GM18909 (cell line): ENCODE data around the gene BCL7A.
"Not testable (repeated sequence)": the region's sequence is repeated elsewhere in the genome, so short reads cannot be mapped to it uniquely, and the experiment has no call there.

Experiments used
- ATAC-seq: cut with Tn5 transposase; IDR thresholded peaks from one replicate; pipeline ENCODE4 v1.9.1; 2021; ENCODE audit warnings: mild to moderate bottlenecking; ENCODE audit not compliant: unreplicated experiment, poor library complexity

The BCL7A gene

DNA sequence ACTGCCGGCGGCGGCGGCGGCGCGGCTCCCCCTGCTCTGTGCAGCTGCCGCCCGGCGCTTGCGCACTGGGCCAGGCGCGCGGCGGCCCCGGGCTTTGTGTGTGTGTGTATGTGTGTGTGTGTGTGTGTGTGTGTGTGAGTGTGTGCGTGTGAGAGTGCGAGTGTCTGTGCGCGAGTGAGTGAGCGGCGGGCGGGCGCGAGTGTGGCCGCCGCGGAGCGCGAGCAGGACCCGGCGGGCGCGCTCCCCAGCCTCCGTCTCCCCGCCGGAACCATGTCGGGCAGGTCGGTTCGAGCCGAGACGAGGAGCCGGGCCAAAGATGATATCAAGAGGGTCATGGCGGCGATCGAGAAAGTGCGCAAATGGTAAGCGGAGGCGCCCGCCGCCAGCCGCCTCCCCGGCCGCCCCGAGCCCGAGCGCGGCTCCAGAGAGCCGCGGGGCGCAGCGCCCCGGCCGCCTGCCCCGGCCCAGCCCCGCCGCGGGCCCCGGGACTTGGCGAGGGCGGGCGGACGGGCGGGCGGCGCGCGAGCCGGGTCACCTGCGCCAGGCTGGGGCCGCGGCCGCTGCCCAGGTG lies at the start of gene BCL7A:
TSS of gene BCL7A (plus strand) at position 63 of the 571 bp plus-strand sequence. CDS start at position 271, 208 bp downstream.
- no peak for ATAC-seq

DNA sequence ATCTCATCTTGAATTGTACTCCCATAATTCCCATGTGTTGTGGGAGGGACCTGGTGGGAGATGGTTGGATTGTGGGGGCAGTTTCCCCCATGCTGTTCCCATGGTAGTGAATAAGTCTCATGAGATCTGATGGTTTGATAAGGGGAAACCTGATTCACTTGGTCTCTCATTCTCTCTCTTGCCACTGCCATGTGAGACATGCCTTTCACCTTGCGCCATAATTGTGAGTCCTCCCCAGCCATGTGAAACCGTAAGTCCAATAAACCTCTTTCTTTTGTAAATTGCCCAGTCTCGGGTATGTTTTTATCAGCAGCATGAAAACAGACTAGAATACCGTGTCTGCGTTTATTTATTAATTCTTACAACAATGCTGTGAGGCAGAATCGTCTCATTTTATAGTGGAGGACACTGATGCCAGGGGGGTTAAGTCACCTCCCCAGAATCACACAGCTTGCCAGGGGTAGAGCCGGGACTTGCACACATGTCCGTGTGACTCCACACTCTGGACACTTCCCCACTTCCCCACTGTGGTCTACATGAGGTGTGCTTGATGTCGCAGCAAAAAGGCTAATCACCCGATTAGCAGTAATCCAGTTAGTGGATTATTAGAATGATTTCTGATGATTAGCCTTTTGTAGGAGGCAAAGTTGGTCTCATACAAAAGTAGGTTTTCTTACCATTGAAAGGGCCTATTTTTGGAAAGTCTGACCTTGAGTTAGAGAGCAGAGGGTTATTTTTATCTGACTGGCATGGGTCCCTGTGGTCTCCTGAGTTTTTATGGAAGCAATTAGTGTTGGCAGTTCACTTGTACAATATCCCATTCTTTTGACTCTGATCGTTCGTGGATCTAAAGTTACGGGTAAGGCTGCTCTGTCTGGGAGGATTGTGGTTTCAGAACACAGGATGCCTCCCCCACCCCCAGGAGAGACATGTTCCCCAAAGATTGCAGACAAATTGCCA lies 47.4 kb upstream of the BCL7A start:
- no peak for ATAC-seq

DNA sequence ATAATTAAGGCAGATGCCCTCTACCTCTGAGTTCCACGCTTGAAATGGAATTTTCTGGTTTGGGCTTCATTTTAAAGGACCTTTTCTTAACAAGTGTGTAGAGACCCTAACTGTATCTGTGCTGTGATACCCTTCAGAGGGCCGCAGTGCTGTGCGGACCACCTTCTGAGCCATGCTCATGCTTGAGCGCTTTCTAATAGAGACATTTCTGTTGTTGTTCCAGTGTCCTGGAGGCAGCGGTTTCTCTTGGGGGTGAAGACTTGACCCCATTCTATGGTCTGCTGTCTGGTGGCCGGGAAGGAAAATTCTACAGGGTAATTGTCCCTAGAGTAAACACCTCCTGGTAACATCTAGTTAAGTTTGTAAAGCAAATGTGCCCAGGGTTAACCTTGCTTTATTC lies 46.7 kb upstream of the BCL7A start:
- ATAC-seq = no peak

DNA sequence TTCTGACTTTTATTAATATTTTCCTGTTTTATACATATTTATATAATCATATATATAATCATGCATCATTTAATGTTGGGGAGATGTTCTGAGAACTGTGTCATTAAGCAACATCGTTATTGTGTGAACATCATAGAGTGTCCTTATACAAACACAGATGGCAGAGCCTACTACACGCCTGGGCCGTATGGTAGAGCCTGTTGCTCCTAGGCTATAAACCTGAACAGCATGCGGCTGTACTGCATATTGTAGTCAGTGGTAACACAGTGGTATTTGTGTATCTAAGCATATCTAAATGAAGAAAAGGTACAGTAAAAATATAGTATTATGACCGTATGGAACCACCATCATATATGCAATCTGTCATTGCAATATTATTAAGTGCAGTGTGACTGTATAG lies 44.7 kb upstream of the BCL7A start:
- no peak for ATAC-seq

DNA sequence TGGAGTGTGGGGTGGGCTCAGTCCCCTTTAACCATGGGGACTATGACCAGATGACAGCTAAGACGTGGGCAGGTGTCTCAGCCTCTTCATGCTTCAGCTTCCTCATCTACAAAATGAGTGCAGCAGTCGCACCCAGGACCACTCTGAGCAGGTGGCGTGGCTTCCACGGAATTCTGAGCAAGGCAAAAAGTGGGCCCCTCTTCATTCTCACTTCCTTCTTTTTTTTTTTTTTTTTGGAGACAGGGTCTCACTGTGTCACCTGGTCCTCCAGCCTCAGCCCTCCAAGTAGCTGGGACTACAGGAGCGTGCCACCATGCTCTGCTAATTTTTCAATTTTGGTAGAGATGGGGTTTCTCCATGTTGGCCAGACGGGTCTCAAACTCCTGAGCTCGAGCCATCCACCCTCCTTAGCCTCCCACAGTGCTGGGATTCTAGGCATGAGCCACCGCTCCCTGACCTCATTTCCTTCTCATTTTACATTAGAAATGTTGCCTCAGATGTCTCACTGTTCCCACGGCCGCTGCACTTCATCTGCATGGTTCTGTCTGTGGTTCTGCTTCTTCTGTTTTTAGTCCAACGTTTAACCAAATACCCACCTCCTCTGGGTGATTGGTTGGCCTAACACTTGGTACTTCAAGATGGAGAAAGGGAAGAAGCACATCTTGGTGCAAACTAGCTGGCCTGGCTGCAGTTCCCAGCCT lies 41.3 kb upstream of the BCL7A start:
- ATAC-seq = peak; percentile 47

DNA sequence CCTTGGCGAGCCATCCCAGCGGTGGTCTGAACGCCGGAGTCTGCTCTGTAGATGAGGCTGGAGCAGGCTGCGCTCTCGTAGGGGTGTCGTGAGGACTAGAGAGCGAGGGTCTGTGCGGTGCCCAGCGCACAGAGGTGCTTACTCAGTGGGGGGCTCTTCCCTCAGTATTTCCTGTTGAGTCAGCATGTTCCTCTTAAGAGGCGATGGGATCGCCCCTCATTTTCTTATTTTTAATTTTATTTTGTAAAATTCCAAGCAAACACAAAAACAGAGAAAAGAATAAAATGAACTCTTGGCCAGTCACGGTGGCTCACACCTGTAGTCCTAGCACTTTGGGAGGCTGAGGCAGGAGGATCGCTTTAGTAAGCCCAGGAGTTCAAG lies 40.8 kb upstream of the BCL7A start:
- ATAC-seq = no peak

DNA sequence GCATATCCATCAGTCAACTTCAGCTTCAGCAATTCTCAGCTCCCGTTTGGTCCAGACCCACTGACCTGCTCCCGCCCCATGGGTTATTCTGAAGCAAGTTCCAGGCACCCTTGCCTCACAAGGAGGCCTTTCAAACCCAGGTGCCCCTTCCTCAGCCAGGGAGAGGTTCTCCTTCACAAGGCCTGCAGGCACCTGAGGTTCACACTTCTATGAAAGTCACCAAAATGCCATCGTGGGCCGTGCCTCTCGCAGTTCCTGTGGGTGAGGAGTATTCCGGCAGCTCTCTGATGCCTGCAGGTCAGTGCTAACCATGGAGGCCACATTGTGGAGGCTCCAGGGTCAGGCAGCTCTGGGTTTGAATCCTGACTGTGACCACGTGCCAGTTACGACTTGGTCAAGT lies 40.2 kb upstream of the BCL7A start:
- ATAC-seq = no peak

DNA sequence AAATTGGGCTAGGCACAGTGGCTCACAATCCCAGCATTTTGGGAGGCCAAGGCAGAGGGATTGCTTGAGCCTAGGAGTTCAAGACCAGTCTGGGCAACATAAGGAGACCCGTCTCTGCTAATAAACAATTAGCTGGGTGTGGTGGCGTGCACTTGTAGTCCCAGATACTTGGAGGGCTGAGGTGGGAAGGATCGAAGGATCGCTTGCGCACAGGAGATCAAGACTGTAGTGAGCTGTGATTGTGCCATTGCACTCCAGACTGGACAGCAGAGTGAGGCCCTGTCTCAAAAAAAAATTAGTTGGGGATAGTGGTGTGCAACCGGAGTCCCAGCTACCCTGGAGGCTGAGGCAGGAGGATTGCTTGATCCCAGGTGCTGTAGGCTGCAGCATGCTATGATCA lies 38.7 kb upstream of the BCL7A start:
- no peak for ATAC-seq

DNA sequence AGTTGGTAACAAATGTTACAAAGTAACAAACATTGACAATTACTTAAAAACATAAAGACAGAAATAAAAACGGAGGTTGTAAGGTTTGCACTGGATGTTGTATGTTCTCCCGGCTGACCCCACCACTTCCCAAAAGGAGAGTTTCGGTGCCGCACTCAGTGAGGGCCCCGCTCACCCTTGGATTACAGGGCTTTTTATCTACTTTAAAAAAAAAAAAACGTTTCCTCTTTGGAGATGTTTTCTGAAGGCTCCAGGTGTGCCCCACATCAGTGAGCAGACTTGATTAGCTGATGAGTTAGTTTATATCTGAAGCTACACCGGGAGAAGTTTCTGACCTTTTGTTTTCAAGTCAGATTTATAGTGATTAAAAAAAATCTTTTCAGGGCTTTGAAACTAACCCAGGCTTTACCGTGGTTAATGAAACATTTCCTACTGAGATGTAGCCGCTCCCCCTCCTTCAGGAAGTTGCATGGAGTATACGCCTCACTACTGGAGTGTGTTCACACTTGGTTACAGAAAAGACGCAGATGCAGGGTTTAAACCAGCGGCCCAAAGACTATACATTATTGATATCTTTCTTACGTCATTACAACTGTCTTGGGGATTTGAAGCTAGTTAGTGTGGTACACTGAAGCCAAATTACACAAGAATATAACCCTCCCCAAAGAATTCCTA lies 38.0 kb upstream of the BCL7A start:
- no peak for ATAC-seq

DNA sequence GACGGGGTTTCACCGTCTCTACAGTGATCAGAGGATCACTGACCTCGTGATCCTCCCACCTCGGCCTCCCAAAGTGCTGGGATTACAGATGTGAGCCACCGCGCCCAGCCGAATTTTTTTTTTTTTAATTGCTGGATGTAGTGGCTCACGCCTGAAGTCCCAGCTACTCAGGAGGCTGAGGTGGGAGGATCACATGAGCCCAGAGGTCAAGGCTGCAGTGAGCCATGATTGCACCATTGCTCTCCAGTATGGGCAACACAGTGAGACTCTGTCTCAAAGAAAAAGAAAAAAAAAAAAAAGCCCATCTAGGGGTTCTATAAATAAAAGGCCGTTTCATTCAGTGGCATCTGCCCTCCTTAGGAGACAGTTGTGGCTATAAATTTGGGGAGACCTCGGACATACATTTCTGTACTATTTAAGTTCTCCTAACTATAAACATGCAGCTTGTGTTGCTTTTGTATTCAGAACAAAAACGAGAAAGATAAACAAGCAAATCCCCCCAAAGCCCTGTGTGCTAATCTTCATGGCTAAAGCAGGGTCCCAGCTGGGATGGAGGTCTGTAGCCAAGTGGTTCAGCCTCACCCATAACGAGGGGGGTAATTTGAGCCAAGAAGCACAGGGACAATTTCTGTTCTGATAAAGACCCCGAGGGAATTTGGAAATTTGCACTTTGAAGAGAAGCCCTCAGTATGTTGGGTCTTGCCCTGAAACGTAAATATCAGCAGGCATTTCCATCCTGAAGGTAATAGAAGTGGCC lies 35.0 kb upstream of the BCL7A start:
- no peak for ATAC-seq

DNA sequence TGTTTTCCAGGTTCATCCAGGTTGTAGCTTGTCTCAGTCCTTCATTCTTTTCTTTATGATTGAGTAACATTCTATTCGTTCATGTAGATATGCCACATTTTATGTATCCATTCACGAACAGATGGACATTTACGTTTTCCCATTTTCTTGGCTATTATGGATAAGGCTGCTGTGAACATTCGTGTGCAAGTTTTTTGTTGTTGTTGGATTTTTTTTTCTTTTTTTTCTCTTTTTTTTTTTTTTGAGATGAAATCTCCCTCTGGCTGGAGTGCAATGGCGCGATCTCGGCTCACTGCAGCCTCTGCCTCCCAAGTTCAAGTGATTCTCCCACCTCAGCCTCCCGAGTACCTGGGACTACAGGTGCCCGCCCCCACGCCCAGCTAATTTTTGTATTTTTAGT lies 33.2 kb upstream of the BCL7A start:
- ATAC-seq = not testable (repeated sequence)

DNA sequence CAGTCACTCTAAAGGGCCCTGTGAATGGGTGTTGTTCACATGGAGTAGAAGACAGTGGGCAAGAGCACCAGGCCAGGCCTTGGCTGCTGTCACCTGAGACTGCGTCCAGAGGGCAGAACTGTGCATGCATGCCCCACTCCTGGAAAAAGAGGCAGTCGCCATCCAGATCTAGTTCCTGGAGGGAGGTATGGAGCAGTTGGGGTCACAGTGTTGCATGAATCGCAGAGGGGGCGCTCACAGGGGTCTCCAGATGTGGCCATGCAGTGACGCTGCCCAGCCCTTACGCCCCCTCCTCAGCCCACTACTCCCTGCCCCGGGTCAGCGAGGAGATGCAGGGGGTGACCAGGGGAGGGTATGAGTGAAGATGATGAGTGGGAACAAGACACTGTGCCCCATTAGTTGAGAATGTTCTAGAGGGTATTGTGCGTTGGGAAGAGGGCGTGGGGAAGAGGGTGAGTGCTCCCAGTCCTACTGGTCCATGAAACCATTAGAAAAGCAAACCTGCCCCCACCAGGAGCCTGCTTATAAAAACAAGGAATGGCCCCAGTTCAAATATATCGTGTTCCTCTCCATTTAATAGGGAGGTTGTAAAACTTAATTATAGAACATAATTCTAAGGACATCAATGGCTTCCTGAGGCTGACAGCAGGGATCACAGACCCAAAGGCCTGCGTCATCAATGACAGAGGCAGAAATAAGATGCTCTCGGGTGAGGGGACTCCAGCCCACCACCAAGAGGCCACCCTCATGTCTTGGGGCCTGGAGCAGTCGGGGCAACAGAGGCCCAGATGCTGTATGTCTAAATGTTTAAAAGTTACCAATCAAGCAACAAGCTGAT lies 32.2 kb upstream of the BCL7A start:
- ATAC-seq = no peak

DNA sequence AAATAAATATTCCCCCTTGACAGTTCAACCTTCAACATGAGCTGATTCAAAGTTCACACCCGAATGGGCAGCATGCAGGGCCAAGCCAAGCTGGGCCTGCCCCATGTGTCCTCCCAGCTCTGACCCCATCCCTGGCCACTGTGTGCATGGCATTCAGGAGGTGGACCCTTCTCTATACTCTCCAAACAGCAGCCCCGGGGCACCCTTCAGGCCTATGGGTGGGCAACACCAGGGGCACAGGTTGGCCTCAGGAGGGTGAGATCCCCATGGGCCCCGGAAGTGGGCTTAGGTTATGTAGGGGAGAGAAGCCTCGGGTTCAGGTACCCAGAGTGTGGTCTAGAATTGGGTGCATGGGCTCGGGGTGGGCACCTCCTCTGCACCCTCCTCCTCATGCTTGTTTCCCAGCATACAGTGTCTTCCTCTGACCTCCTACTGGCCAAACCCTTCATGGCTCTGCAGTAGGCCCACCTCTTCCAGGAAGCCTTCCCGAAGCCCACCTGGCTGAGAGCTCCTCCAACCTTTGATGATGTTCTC lies 31.5 kb upstream of the BCL7A start:
- no peak for ATAC-seq

DNA sequence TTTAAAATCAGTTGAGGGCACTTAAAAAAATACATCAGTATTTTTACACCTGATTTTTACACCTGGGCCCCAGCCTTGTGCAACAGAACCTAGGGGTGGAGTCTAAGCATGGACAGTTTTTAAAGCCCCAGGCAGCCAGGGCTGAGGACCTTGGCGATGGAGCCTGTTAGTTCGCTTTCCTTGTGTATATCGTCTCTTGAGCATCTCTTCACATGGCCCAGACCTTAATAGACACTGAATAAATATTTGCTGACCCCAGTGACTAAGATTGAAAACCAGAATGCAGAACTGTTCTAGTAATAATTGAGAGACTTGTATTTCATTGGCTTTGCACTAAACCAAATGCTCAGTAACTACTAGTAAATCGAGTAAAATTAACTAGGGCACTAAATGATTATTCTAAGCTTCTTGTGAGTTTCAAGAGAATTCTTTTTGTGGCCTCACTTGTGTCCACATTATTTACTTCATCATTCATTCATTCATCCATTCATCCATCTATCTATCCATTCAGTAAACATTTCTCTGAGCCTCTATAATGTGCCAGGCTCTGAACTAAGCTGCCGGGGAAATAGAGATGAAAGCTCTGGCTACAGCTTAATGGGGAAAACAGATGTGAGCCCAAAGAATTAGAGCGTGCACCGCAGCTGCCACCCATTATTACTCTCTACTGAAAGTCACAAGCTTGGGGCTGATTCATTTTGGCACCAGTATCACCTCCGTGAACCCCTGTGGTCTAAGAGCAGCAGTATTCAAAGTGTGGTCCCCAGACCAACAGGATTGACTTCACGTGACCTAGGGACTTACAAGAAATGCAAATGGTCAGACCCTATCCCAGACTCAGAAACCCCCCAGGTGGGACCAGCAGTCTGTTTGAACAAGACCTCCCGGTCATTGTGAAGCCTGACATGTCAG lies 30.7 kb upstream of the BCL7A start:
- ATAC-seq = peak; percentile 76

DNA sequence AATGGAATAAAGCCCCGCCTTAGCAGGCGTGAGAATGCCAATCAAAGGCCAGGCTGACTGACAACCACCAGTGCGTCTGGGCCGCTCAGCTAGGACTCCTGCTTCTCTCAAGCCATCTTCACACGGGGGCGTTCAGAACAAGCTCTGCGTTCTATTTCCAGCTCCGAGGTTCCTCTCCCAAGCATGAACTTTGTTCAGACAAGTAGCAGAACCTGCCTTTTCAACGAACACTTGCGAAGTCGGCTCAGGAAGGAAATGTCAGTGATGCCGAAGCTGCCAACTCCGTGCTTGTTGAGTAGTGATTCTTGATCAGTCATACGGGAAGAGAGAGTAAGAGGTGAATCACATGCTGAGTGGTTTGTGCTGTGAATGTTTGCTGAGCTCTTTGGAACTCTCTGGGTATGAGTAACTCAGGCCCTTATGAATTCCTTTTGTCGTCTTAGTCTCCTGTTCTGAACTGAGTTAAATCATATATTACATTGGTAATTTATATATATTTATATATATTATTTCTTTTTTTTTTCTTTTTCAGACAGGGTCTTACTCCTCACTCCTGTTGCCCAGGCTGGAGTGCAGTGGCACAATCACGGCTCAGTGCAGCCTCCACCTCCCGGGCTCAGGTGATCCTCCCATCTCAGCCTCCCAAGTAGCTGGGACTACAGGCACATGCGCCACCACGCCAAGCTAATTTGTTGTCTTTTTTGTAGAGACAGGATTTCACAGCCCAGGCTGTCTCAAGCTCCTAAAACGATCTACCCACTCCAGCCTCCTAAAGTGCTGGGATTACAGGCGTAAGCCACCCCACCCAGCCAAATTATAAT lies 29.4 kb upstream of the BCL7A start:
- ATAC-seq = peak; percentile 79

DNA sequence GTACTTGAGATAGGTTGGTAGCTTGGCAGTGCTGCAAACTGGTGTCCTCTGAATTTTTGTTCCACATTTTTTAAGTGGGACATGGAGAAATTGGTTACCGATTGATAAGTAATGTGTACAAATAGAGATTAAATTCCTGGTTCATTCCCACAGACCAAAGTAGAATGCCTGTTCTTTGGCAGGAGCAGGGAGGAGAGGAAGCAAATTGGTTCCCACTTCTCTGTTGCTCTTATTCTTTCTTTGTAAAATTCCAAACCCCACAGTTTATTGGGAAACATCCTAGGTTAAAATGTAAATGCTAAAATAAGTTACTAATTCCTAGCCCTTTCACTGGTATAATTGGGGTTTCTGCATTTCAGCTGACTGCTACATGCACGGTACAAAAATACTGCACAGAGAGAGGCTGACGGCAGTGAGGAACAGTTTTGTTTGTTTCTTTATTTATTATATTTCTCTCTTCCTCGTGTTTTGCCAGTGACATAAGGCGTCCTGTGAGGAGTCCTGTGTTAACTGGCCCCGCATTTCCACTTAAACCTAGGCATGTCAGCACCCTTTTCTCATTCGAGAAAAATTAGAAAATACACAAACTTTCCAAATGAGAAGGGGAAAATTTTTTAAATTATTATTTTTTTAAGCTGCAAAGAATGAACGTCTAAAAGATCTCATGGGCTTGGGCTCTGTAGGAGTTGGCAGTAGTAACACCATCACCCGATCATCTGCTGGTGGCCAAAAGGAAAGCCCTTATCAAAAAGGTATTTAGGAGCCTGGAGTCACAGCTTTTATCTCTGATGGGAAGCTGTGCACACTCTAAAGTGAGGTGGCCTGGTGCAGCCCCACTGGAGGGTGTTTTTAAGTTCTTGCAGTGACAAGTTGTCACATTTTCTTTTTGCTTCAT lies 25.4 kb upstream of the BCL7A start:
- no peak for ATAC-seq
